IMR-90 (cell line): ENCODE results near the gene STRA8.

Experiments used
- BHLHE40 ChIP-seq: fragments of 150-350 bp; IDR thresholded peaks from 2 replicates; pipeline ENCODE4 v1.6.1; 2016; ENCODE audit warnings: mild to moderate bottlenecking, low read depth, low read length
- CEBPB ChIP-seq: IDR thresholded peaks from 2 replicates; pipeline ENCODE4 v1.6.1; 2012; ENCODE audit warnings: low read depth, low read length, improper control_type of control experiment
- CHD1 ChIP-seq: IDR thresholded peaks from 2 replicates; pipeline ENCODE4 v1.6.1; 2012; ENCODE audit warnings: low read depth, low read length, improper control_type of control experiment
- FOS ChIP-seq: fragments of 150-350 bp; IDR thresholded peaks from 2 replicates; pipeline ENCODE4 v1.6.1; 2016; ENCODE audit warnings: low read depth, low read length
- MAFK ChIP-seq: IDR thresholded peaks from 2 replicates; pipeline ENCODE4 v1.6.1; 2012; ENCODE audit warnings: low read depth, low read length, improper control_type of control experiment
- MAZ ChIP-seq: IDR thresholded peaks from 2 replicates; pipeline ENCODE4 v1.6.1; 2012; ENCODE audit warnings: low read depth, mild to moderate bottlenecking, low read length, improper control_type of control experiment, moderate library complexity, borderline replicate concordance
- POLR2A ChIP-seq: IDR thresholded peaks from 2 replicates; pipeline ENCODE4 v1.6.1; 2012; ENCODE audit warnings: mild to moderate bottlenecking, low read depth, low read length
- RAD21 ChIP-seq: IDR thresholded peaks from 2 replicates; pipeline ENCODE4 v1.6.1; 2012; ENCODE audit warnings: low read length, improper control_type of control experiment
- RCOR1 ChIP-seq: IDR thresholded peaks from 2 replicates; pipeline ENCODE4 v1.6.1; 2012; ENCODE audit warnings: mild to moderate bottlenecking, low read length, improper control_type of control experiment; ENCODE audit not compliant: insufficient replicate concordance
- RFX5 ChIP-seq: IDR thresholded peaks from 2 replicates; pipeline ENCODE4 v1.8.0; 2012; ENCODE audit warnings: low read depth, mild to moderate bottlenecking, low read length, moderate library complexity
- SMC3 ChIP-seq: fragments of 150-350 bp; IDR thresholded peaks from 2 replicates; pipeline ENCODE4 v1.6.1; 2016; ENCODE audit warnings: low read depth, mild to moderate bottlenecking, antibody characterized with exemption, low read length, moderate library complexity
- TF ChIP-seq, protein P1 (sequence below): fragments of 150-350 bp; IDR thresholded peaks from 2 replicates; pipeline ENCODE4 v1.6.1; 2017; ENCODE audit warnings: mild to moderate bottlenecking, antibody characterized with exemption, low read length, low read depth
- TF ChIP-seq, protein P2 (sequence below): conservative IDR thresholded peaks from 2 replicates; pipeline ENCODE4 v1.5.1; 2012; ENCODE audit warnings: mild to moderate bottlenecking, low read depth, low read length, improper control_type of control experiment
- TF ChIP-seq, protein P3 (sequence below): fragments of 150-350 bp; IDR thresholded peaks from 2 replicates; pipeline ENCODE4 v1.6.1; 2016; ENCODE audit warnings: low read depth, mild to moderate bottlenecking, low read length, moderate library complexity, borderline replicate concordance

DNA sequence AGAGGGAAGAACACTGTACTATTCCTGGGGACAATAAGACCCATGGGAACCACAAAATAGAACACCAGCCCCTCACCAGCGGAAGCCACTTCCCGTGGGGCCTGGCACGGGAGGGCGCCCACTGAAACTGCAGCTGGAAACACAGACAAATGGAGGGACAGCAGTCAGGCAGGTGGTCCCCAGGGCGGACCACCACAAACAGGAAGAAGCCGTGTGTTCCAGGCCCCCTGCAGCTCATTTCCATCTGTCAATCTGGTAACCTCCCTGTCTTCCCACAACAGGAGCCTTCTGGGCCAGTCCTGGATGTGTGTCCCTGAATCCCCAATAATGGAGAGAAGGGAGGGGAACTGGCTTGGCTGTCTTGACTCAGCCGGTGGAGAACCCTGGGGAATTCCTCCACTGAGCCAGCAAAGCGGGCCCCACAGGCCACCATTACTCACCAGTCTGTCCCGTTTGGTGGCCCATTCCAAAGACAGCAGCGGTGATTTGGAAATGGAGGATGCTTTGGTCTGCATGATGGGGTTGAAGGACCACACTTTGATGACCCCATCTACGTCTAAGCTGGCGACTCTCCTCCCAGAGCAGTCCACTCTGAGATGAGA, 39.0 kb upstream of the STRA8 start:
- TF ChIP-seq, protein P1, sequence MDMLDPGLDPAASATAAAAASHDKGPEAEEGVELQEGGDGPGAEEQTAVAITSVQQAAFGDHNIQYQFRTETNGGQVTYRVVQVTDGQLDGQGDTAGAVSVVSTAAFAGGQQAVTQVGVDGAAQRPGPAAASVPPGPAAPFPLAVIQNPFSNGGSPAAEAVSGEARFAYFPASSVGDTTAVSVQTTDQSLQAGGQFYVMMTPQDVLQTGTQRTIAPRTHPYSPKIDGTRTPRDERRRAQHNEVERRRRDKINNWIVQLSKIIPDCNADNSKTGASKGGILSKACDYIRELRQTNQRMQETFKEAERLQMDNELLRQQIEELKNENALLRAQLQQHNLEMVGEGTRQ = no peak
- TF ChIP-seq, protein P2, sequence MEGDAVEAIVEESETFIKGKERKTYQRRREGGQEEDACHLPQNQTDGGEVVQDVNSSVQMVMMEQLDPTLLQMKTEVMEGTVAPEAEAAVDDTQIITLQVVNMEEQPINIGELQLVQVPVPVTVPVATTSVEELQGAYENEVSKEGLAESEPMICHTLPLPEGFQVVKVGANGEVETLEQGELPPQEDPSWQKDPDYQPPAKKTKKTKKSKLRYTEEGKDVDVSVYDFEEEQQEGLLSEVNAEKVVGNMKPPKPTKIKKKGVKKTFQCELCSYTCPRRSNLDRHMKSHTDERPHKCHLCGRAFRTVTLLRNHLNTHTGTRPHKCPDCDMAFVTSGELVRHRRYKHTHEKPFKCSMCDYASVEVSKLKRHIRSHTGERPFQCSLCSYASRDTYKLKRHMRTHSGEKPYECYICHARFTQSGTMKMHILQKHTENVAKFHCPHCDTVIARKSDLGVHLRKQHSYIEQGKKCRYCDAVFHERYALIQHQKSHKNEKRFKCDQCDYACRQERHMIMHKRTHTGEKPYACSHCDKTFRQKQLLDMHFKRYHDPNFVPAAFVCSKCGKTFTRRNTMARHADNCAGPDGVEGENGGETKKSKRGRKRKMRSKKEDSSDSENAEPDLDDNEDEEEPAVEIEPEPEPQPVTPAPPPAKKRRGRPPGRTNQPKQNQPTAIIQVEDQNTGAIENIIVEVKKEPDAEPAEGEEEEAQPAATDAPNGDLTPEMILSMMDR = no peak
- no peak for TF ChIP-seq POLR2A
- TF ChIP-seq FOS = no peak
- TF ChIP-seq BHLHE40 = no peak
- TF ChIP-seq MAZ = no peak
- TF ChIP-seq SMC3 = no peak
- TF ChIP-seq CEBPB = no peak
- TF ChIP-seq MAFK = no peak
- no peak for TF ChIP-seq RAD21
- TF ChIP-seq RCOR1 = no peak
- TF ChIP-seq, protein P3, sequence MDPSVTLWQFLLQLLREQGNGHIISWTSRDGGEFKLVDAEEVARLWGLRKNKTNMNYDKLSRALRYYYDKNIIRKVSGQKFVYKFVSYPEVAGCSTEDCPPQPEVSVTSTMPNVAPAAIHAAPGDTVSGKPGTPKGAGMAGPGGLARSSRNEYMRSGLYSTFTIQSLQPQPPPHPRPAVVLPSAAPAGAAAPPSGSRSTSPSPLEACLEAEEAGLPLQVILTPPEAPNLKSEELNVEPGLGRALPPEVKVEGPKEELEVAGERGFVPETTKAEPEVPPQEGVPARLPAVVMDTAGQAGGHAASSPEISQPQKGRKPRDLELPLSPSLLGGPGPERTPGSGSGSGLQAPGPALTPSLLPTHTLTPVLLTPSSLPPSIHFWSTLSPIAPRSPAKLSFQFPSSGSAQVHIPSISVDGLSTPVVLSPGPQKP = no peak
- TF ChIP-seq CHD1 = no peak
- TF ChIP-seq RFX5 = no peak
